HepG2 (cell line): ENCODE measurements around the gene SNAPIN. TPM values are rescaled to one million over a fixed set of nuclear protein-coding genes. Genes with fewer than 3 reads are reported as not detected.
A peak's percentile ranks its signal among the peaks of the same experiment; 100 is the strongest.

Experiments
- ATRX ChIP-seq: sonication (generic); formaldehyde crosslinking; IDR thresholded peaks from 2 replicates; pipeline ENCODE4 v1.4.0; 2020; ENCODE audit warnings: missing genetic modification reagents, borderline replicate concordance
- HMG20B ChIP-seq: conservative IDR thresholded peaks from 2 replicates; pipeline ENCODE4 v1.6.1; 2016; ENCODE audit warnings: missing genetic modification reagents, missing compliant biosample characterization
- KDM6A ChIP-seq: IDR thresholded peaks from 2 replicates; pipeline ENCODE4 v1.6.1; 2016; ENCODE audit warnings: low read depth
- MATR3 ChIP-seq: sonication (generic); formaldehyde crosslinking; IDR thresholded peaks from 2 replicates; pipeline ENCODE4 v1.4.0; 2020; ENCODE audit warnings: missing genetic modification reagents
- NR2F1 ChIP-seq, 2 experiments: fragments of 450-650 bp in 1 of 2; formaldehyde crosslinking in 1 of 2; IDR thresholded peaks; 2 replicates each; pipeline versions ENCODE4 v1.5.0 to v1.6.1; 2016 to 2020; ENCODE audit warnings: mild to moderate bottlenecking in 1 of 2, missing compliant biosample characterization in 1 of 2, missing genetic modification reagents in 1 of 2, moderate library complexity in 1 of 2
- RFX3 ChIP-seq: IDR thresholded peaks from 2 replicates; pipeline ENCODE4 v1.6.1; 2016; ENCODE audit warnings: missing biosample characterization, missing genetic modification reagents
- TFDP1 ChIP-seq: IDR thresholded peaks from 2 replicates; pipeline ENCODE4 v1.6.1; 2016; ENCODE audit warnings: missing compliant biosample characterization, missing genetic modification reagents, borderline replicate concordance
- THYN1 ChIP-seq: sonication (generic); formaldehyde crosslinking; IDR thresholded peaks from 2 replicates; pipeline ENCODE4 v1.8.1; 2023; ENCODE audit warnings: low read depth, mild to moderate bottlenecking, moderate library complexity, missing genetic modification reagents, borderline replicate concordance
- TRIM22 ChIP-seq: fragments of 450-650 bp; IDR thresholded peaks from 2 replicates; pipeline ENCODE4 v1.6.1; 2017
- U2AF2 ChIP-seq: fragments of 200-400 bp; formaldehyde crosslinking; IDR thresholded peaks from 2 replicates; pipeline ENCODE4 v1.6.1; 2017; ENCODE audit warnings: low read depth, mild to moderate bottlenecking, low read length
- ZFP62 ChIP-seq: sonication (generic); formaldehyde crosslinking; IDR thresholded peaks from 2 replicates; pipeline ENCODE4 v1.4.0; 2020; ENCODE audit warnings: missing genetic modification reagents
- polyA plus RNA-seq, 8 experiments: library from polyadenylated mRNA; depleted of rRNA in 3 of 8; stranded (reverse) in 7 of 8; unstranded in 1 of 8; fragments of >200 nt; fragmentation: Illumina TruSeq in 4 of 8; extraction: Trizol in 4 of 8; gene quantifications; 2 replicates each; pipeline versions ENCODE4 v1.2.1 to v1.2.3, GENCODE V29; 2011 to 2016; ENCODE audit warnings: low read depth in 4 of 8, missing spikeins in 1 of 8, mixed read lengths in 1 of 8; ENCODE audit not compliant: insufficient read depth in 1 of 8
- total RNA-seq, 5 experiments: library from RNA; depleted of rRNA; stranded (reverse); fragments of >200 nt; fragmentation: Illumina TruSeq; extraction: Trizol; gene quantifications; 2 replicates each; pipeline ENCODE4 v1.2.3, GENCODE V29; 2016; ENCODE audit warnings: low read depth in 1 of 5
- TF ChIP-seq, protein P1 (sequence below): sonication (generic); formaldehyde crosslinking; IDR thresholded peaks from 2 replicates; pipeline ENCODE4 v1.8.0; 2023; ENCODE audit warnings: mild to moderate bottlenecking, missing genetic modification reagents
- TF ChIP-seq, protein P2 (sequence below): sonication (generic); formaldehyde crosslinking; IDR thresholded peaks from 2 replicates; pipeline ENCODE4 v1.5.0; 2020; ENCODE audit warnings: mild to moderate bottlenecking, missing genetic modification reagents
- TF ChIP-seq, protein P3 (sequence below): sonication (generic); formaldehyde crosslinking; IDR thresholded peaks from 2 replicates; pipeline ENCODE4 v1.9.0; 2021; ENCODE audit warnings: mild to moderate bottlenecking, missing genetic modification reagents
- TF ChIP-seq, protein P4 (sequence below): IDR thresholded peaks from 2 replicates; pipeline ENCODE4 v1.6.1; 2016; ENCODE audit warnings: low read depth, control low read depth

The SNAPIN gene
- total and polyA plus RNA-seq, 2 of the 13 experiments (the other 11 are each of a cell fraction or from before 2014, with no cell fraction given), result 23.9 to 25.7 TPM

DNA sequence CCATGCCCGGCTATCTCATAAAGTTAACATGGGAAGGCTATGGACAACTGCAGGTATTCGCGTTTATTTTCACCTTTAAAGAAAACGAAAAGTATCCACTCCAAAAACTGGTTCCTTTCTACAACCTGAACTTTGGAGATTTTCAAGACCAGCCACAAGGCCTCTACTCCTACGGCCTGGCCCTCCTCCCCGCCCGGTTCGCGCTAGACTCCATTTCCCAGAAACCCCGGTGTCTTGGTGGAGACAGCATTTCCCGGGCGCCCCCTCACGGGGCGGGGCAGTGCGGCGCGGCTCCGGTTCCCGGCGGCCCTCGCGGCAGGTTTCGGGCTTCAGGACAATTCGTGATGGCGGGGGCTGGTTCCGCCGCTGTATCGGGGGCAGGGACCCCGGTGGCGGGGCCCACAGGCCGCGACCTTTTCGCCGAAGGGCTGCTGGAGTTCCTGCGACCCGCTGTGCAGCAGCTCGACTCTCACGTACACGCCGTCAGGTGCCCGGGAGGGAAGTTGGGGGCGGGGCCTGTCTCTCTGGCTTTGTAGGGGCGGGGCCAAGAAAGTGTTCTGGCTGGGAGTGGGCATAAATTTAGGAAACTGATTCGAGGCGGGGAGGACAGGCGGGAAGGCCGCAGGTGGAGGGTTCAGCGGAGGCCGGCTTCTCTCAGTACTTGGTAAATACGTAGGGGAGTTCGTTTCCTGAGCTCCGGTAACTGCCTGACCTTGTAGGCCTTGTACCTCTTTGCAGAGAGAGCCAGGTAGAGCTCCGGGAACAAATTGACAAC, at the start of gene SNAPIN (continued):
- no peak for TF ChIP-seq NR2F1 (CRISPR knock-in tag; IDR thresholded peaks at IDR 0.05)
- no peak for TF ChIP-seq RFX3
- TF ChIP-seq, protein P1, sequence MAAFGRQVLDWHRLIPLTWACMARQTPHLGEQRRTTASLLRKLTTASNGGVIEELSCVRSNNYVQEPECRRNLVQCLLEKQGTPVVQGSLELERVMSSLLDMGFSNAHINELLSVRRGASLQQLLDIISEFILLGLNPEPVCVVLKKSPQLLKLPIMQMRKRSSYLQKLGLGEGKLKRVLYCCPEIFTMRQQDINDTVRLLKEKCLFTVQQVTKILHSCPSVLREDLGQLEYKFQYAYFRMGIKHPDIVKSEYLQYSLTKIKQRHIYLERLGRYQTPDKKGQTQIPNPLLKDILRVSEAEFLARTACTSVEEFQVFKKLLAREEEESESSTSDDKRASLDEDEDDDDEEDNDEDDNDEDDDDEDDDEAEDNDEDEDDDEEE, result no peak
- no peak for TF ChIP-seq U2AF2
- TF ChIP-seq, protein P2, sequence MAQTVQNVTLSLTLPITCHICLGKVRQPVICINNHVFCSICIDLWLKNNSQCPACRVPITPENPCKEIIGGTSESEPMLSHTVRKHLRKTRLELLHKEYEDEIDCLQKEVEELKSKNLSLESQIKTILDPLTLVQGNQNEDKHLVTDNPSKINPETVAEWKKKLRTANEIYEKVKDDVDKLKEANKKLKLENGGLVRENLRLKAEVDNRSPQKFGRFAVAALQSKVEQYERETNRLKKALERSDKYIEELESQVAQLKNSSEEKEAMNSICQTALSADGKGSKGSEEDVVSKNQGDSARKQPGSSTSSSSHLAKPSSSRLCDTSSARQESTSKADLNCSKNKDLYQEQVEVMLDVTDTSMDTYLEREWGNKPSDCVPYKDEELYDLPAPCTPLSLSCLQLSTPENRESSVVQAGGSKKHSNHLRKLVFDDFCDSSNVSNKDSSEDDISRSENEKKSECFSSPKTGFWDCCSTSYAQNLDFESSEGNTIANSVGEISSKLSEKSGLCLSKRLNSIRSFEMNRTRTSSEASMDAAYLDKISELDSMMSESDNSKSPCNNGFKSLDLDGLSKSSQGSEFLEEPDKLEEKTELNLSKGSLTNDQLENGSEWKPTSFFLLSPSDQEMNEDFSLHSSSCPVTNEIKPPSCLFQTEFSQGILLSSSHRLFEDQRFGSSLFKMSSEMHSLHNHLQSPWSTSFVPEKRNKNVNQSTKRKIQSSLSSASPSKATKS (CRISPR knock-in tag), result no peak
- no peak for TF ChIP-seq TRIM22
- TF ChIP-seq MATR3 (CRISPR knock-in tag), result no peak
- TF ChIP-seq TFDP1 (CRISPR knock-in tag), result peak; percentile 63; the same call in 1 of the 2 replicates
- TF ChIP-seq ATRX (CRISPR knock-in tag), result no peak
- no peak for TF ChIP-seq ZFP62 (CRISPR knock-in tag)
- TF ChIP-seq HMG20B (CRISPR knock-in tag), result no peak
- TF ChIP-seq, protein P3, sequence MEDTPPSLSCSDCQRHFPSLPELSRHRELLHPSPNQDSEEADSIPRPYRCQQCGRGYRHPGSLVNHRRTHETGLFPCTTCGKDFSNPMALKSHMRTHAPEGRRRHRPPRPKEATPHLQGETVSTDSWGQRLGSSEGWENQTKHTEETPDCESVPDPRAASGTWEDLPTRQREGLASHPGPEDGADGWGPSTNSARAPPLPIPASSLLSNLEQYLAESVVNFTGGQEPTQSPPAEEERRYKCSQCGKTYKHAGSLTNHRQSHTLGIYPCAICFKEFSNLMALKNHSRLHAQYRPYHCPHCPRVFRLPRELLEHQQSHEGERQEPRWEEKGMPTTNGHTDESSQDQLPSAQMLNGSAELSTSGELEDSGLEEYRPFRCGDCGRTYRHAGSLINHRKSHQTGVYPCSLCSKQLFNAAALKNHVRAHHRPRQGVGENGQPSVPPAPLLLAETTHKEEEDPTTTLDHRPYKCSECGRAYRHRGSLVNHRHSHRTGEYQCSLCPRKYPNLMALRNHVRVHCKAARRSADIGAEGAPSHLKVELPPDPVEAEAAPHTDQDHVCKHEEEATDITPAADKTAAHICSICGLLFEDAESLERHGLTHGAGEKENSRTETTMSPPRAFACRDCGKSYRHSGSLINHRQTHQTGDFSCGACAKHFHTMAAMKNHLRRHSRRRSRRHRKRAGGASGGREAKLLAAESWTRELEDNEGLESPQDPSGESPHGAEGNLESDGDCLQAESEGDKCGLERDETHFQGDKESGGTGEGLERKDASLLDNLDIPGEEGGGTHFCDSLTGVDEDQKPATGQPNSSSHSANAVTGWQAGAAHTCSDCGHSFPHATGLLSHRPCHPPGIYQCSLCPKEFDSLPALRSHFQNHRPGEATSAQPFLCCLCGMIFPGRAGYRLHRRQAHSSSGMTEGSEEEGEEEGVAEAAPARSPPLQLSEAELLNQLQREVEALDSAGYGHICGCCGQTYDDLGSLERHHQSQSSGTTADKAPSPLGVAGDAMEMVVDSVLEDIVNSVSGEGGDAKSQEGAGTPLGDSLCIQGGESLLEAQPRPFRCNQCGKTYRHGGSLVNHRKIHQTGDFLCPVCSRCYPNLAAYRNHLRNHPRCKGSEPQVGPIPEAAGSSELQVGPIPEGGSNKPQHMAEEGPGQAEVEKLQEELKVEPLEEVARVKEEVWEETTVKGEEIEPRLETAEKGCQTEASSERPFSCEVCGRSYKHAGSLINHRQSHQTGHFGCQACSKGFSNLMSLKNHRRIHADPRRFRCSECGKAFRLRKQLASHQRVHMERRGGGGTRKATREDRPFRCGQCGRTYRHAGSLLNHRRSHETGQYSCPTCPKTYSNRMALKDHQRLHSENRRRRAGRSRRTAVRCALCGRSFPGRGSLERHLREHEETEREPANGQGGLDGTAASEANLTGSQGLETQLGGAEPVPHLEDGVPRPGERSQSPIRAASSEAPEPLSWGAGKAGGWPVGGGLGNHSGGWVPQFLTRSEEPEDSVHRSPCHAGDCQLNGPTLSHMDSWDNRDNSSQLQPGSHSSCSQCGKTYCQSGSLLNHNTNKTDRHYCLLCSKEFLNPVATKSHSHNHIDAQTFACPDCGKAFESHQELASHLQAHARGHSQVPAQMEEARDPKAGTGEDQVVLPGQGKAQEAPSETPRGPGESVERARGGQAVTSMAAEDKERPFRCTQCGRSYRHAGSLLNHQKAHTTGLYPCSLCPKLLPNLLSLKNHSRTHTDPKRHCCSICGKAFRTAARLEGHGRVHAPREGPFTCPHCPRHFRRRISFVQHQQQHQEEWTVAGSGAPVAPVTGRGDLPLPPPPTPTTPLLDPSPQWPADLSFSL, result no peak
- no peak for TF ChIP-seq KDM6A (CRISPR knock-in tag)
- no peak for TF ChIP-seq THYN1
- TF ChIP-seq, protein P4, sequence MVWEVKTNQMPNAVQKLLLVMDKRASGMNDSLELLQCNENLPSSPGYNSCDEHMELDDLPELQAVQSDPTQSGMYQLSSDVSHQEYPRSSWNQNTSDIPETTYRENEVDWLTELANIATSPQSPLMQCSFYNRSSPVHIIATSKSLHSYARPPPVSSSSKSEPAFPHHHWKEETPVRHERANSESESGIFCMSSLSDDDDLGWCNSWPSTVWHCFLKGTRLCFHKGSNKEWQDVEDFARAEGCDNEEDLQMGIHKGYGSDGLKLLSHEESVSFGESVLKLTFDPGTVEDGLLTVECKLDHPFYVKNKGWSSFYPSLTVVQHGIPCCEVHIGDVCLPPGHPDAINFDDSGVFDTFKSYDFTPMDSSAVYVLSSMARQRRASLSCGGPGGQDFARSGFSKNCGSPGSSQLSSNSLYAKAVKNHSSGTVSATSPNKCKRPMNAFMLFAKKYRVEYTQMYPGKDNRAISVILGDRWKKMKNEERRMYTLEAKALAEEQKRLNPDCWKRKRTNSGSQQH (CRISPR knock-in tag), result no peak; the same call in 1 of the 2 replicates
